Measurements from ENCODE around the gene PRUNE2.

Gene PRUNE2

DNA sequence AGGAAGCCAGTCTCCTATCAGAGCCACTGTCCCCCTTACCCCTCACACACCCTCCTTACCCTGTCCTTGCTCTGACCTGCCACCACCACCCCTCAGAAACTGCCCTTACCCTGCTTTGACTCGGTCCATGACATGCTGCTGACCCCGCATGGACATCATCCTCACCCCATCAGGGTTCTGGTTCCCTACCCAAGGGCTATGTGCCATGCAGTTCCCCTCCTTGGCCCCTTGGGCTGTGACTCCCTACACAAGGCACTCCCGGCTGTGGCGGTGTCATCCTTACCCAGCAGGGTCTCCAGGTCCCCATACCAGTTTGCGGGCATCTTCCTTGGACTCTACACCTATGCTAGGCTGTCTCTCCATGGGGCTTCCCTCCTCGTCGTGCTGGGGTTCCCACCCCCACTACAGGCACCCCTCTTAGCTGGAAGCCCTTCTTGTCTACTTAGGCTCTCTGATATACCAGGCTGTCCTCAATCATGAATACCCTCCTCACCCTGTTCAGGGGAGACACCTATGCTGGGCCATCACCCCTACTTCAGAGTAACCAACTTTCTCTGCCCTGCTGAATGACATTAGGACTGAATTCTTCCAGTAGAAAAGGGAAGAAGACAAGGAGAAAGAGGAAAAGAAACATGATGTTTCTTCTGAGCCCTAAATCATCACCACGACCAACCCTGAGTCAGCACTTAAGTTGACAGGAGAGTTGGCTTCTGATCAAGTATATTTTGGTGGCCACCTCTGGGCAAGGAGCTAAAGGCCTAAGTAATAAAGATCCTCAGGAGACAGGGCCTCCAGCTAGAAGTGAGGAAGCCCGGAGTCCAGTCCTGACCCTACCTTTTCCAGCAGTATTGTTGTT lies 331.8 kb downstream of the PRUNE2 start:
- peaks cover 6% of the 10 kb centered on the region for H3K9me3 ChIP-seq (replicated peaks; ENCODE audit: low read length)
- no peak overlapping the region for H3K4me3 ChIP-seq (ENCODE audit: low read length)
- H3K27me3 ChIP-seq (ENCODE audit: control insufficient read depth, insufficient read depth, low read length), result no peaks in the 10 kb centered on the region
- H3K36me3 ChIP-seq (ENCODE audit: insufficient read depth, low read length), result peaks cover 9% of the 10 kb centered on the region
- peaks cover 34% of the 10 kb centered on the region for H3K4me1 ChIP-seq (ENCODE audit: control insufficient read depth, insufficient read depth, low read length)
- no peak overlapping the region for H3K4me2 ChIP-seq (ENCODE audit: low read length)
- H3K9ac ChIP-seq (ENCODE audit: low read depth, low read length), result no peak overlapping the region

DNA sequence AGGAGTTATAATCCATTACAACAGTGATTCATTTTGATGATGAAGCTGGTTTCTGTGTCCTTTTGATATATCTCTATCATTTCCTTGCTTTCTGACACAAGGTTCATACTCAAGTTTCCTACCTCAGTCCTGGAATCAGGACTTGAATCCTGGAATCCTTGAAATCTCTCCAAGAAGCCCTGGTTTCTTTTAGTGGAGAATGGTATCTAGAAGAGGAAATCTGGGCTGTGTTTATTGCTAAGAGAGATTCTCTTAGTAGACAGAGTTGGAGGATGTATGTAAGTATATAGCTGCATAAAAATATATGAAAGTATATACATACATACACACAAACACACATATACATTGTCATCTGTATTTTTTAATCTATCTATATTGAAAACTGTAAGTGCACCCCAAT lies 332.5 kb downstream of the PRUNE2 start:
- Histone ChIP-seq H3K4me1 (ENCODE audit: control insufficient read depth, insufficient read depth, low read length) (peaks cover 28% of the 10 kb centered on the region), H3K9me3 (replicated peaks; ENCODE audit: low read length) (peaks cover 6% of the 10 kb centered on the region), H3K4me3 (ENCODE audit: low read length) (no peak overlapping the region), H3K9ac (ENCODE audit: low read depth, low read length) (no peak overlapping the region), H3K27me3 (ENCODE audit: control insufficient read depth, insufficient read depth, low read length) (no peaks in the 10 kb centered on the region), H3K4me2 (ENCODE audit: low read length) (no peak overlapping the region), H3K36me3 (ENCODE audit: insufficient read depth, low read length) (peaks cover 9% of the 10 kb centered on the region)

DNA sequence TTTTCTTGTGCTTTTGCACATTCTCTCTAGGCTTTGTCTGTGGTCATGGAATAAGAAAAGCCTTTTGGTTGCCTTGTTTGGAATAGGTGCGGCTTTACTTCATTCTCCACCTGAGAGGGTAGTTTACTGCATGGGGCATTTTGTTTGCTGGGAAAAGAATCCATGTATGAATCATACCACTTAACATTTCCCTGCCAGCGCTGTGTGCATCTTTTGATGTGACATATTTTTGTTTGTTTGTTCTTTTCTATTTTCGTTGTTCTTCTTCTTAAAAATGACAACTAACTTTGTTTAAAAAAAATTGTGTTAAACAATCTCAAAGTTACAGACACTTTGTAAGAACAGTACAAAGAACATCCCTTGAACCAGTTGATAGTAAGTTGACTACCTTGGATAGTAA lies 333.8 kb downstream of the PRUNE2 start:
- Histone ChIP-seq H3K9me3 (replicated peaks; ENCODE audit: low read length) (peaks cover 6% of the 10 kb centered on the region), H3K4me2 (ENCODE audit: low read length) (peak overlapping the region; percentile 70), H3K4me1 (ENCODE audit: control insufficient read depth, insufficient read depth, low read length) (peaks cover 25% of the 10 kb centered on the region), H3K36me3 (ENCODE audit: insufficient read depth, low read length) (peaks cover 9% of the 10 kb centered on the region), H3K9ac (ENCODE audit: low read depth, low read length) (peak overlapping the region; percentile 74), H3K4me3 (ENCODE audit: low read length) (no peak overlapping the region), H3K27me3 (ENCODE audit: control insufficient read depth, insufficient read depth, low read length) (no peaks in the 10 kb centered on the region)

DNA sequence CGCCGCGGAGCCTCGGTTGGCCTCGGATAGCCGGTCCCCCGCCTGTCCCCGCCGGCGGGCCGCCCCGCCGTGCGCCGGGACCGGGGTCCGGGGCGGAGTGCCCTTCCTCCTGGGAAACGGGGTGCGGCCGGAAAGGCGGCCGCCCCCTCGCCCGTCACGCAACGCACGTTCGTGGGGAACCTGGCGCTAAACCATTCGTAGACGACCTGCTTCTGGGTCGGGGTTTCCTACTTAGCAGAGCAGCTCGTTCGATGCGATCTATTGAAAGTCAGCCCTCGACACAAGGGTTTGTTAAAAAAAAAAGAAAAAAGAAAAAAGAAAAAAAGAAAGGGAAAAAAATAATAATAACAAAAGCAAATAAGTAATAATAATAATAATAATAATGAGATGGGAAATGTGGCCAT lies 334.2 kb downstream of the PRUNE2 start:
- H3K4me1 ChIP-seq (ENCODE audit: control insufficient read depth, insufficient read depth, low read length), result peaks cover 25% of the 10 kb centered on the region
- H3K36me3 ChIP-seq (ENCODE audit: insufficient read depth, low read length), result peaks cover 9% of the 10 kb centered on the region
- H3K4me2 ChIP-seq (ENCODE audit: low read length), result peak overlapping the region; percentile 70
- peak overlapping the region; percentile 60 for H3K4me3 ChIP-seq (ENCODE audit: low read length)
- H3K9ac ChIP-seq (ENCODE audit: low read depth, low read length), result peak overlapping the region; percentile 74
- peaks cover 6% of the 10 kb centered on the region for H3K9me3 ChIP-seq (replicated peaks; ENCODE audit: low read length)
- H3K27me3 ChIP-seq (ENCODE audit: control insufficient read depth, insufficient read depth, low read length), result no peaks in the 10 kb centered on the region

DNA sequence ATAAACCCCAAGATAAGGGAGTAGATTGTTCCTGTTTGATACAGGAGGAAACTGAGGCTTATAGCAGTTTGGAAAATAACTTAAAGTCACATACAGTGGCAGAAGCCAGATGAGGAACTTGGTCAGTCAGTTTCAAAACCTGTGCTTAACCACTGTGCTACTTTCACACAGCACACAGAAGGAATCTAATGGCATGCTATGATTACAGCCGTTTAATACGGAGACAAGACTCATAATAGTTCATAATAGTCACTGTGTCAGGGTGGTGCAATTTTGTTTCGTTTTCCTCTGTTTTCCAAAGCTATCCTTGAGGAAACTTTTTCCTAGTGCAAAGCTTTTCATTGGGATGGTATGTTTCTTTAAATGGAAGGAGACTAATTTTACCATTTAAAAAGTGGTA lies 334.6 kb downstream of the PRUNE2 start:
- H3K9ac ChIP-seq (ENCODE audit: low read depth, low read length), result peak overlapping the region; percentile 74
- H3K4me3 ChIP-seq (ENCODE audit: low read length), result peak overlapping the region; percentile 60
- H3K4me1 ChIP-seq (ENCODE audit: control insufficient read depth, insufficient read depth, low read length), result peaks cover 20% of the 10 kb centered on the region
- H3K27me3 ChIP-seq (ENCODE audit: control insufficient read depth, insufficient read depth, low read length), result no peaks in the 10 kb centered on the region
- peak overlapping the region; percentile 70 for H3K4me2 ChIP-seq (ENCODE audit: low read length)
- H3K36me3 ChIP-seq (ENCODE audit: insufficient read depth, low read length), result peaks cover 9% of the 10 kb centered on the region
- H3K9me3 ChIP-seq (replicated peaks; ENCODE audit: low read length), result peaks cover 6% of the 10 kb centered on the region

DNA sequence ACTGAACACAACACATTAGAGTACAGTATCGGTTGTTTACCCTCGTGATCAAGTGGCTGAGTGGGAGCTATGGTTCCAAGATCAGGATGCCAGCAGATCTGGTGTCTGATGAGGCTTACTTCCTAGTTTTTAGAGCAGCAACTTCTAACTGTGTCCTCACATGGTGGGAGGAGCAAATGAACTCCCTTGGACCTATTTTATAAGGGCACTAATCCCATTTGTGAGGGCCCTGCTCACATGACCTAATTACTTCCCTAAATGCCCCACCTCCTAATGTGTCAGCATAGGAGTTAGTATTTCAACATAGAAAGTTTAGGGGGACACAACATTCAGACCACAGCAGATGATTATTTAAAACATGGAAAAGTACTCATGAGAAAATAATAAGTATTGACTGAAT lies 335.1 kb downstream of the PRUNE2 start:
- Histone ChIP-seq H3K9ac (ENCODE audit: low read depth, low read length) (peak overlapping the region; percentile 74), H3K27me3 (ENCODE audit: control insufficient read depth, insufficient read depth, low read length) (no peaks in the 10 kb centered on the region), H3K9me3 (replicated peaks; ENCODE audit: low read length) (peaks cover 6% of the 10 kb centered on the region), H3K36me3 (ENCODE audit: insufficient read depth, low read length) (peaks cover 9% of the 10 kb centered on the region), H3K4me2 (ENCODE audit: low read length) (peak overlapping the region; percentile 70), H3K4me3 (ENCODE audit: low read length) (no peak overlapping the region), H3K4me1 (ENCODE audit: control insufficient read depth, insufficient read depth, low read length) (peaks cover 16% of the 10 kb centered on the region)

DNA sequence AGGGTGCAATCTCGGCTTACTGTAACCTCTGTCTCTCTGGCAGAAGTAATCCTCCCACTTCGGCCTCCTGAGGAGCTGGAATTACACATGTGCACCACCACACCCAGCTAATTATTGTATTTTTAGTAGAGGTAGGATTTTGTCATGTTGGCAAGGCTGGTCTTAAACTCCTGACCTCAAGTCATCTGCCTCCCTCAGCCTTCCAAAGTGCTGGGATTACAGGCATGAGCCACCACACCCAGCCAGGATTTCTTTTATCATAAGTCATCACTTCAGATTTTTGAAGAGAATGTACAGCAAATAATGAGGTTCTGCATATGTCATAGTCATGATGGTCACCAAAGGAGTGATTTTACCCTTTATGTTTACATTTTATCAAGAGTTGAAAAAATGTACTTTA lies 338.8 kb downstream of the PRUNE2 start:
- no peak overlapping the region for H3K4me2 ChIP-seq (ENCODE audit: low read length)
- peaks cover 6% of the 10 kb centered on the region for H3K9me3 ChIP-seq (replicated peaks; ENCODE audit: low read length)
- H3K36me3 ChIP-seq (ENCODE audit: insufficient read depth, low read length), result peaks cover 9% of the 10 kb centered on the region
- peaks cover 28% of the 10 kb centered on the region for H3K4me1 ChIP-seq (ENCODE audit: control insufficient read depth, insufficient read depth, low read length)
- no peaks in the 10 kb centered on the region for H3K27me3 ChIP-seq (ENCODE audit: control insufficient read depth, insufficient read depth, low read length)
- H3K4me3 ChIP-seq (ENCODE audit: low read length), result no peak overlapping the region
- no peak overlapping the region for H3K9ac ChIP-seq (ENCODE audit: low read depth, low read length)

DNA sequence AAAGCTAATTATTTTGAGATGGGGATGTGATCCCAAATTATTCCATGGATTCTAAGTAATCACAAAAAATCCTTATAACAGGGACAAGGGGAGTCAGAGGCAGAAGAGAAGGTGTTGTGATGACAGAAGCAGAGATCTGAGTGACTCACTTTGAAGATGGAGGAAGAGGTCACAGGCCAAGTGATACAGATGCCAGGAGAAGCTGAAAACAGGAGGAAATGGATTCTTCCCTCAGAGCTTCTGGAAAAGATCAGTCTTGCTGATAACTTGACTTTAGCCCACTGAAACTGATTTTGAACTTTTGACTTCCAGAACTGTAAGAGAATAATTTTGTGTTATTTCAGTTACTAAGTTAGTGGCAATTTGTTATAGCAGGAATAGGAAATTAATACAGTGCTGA lies 341.6 kb downstream of the PRUNE2 start:
- Histone ChIP-seq H3K9ac (ENCODE audit: low read depth, low read length) (no peak overlapping the region), H3K4me1 (ENCODE audit: control insufficient read depth, insufficient read depth, low read length) (peaks cover 49% of the 10 kb centered on the region), H3K27me3 (ENCODE audit: control insufficient read depth, insufficient read depth, low read length) (no peaks in the 10 kb centered on the region), H3K36me3 (ENCODE audit: insufficient read depth, low read length) (no peaks in the 10 kb centered on the region), H3K4me2 (ENCODE audit: low read length) (no peak overlapping the region), H3K9me3 (replicated peaks; ENCODE audit: low read length) (no peaks in the 10 kb centered on the region), H3K4me3 (ENCODE audit: low read length) (no peak overlapping the region)

DNA sequence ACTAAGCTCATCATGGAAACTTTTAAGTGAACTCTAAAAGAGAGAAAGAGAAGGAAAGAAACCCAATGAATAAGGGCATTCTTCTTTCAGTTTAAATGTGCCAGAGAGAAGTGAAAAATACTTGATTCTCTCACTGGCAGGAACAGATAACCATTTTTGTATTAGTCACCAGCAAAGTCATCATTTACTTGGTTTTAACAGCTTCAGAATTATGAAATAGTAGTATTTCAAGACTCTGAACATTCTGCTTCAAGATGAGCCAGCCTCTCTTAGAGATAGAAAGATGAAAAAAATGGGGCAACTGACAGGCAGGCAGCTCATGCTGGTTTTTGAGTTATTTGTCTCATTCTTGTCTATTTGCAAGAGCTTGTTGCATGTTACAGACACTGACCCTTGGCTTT lies 343.4 kb downstream of the PRUNE2 start:
- H3K4me2 ChIP-seq (ENCODE audit: low read length), result peak overlapping the region; percentile 41
- no peaks in the 10 kb centered on the region for H3K36me3 ChIP-seq (ENCODE audit: insufficient read depth, low read length)
- H3K4me3 ChIP-seq (ENCODE audit: low read length), result no peak overlapping the region
- no peaks in the 10 kb centered on the region for H3K9me3 ChIP-seq (replicated peaks; ENCODE audit: low read length)
- peak overlapping the region; percentile 35 for H3K9ac ChIP-seq (ENCODE audit: low read depth, low read length)
- peaks cover 59% of the 10 kb centered on the region for H3K4me1 ChIP-seq (ENCODE audit: control insufficient read depth, insufficient read depth, low read length)
- H3K27me3 ChIP-seq (ENCODE audit: control insufficient read depth, insufficient read depth, low read length), result no peaks in the 10 kb centered on the region

DNA sequence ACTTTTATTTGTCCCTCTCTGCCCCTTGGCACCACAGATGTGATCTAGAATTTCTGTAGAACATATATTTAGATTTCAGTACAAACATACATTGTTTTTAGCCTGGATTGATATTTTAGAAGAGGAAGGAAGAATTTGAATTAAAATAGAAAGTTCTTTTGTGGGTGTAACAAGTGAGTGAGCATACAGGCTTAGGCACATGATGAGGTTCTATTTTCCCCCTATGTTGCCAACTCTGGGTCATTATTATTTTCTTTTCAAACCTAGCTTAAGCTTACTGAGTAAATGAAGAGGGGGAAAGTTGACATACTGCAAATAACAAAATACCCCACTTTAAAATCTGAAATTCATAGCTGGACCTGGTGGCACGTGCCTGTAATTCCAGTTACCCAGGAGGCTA lies 344.0 kb downstream of the PRUNE2 start:
- Histone ChIP-seq H3K9ac (ENCODE audit: low read depth, low read length) (peak overlapping the region; percentile 35), H3K36me3 (ENCODE audit: insufficient read depth, low read length) (no peaks in the 10 kb centered on the region), H3K4me3 (ENCODE audit: low read length) (no peak overlapping the region), H3K4me2 (ENCODE audit: low read length) (peak overlapping the region; percentile 41), H3K9me3 (replicated peaks; ENCODE audit: low read length) (no peaks in the 10 kb centered on the region), H3K27me3 (ENCODE audit: control insufficient read depth, insufficient read depth, low read length) (no peaks in the 10 kb centered on the region), H3K4me1 (ENCODE audit: control insufficient read depth, insufficient read depth, low read length) (peaks cover 59% of the 10 kb centered on the region)

Measured in skeletal muscle satellite cell (primary cell).